ENCODE measurements around the gene PDGFC.

DNA sequence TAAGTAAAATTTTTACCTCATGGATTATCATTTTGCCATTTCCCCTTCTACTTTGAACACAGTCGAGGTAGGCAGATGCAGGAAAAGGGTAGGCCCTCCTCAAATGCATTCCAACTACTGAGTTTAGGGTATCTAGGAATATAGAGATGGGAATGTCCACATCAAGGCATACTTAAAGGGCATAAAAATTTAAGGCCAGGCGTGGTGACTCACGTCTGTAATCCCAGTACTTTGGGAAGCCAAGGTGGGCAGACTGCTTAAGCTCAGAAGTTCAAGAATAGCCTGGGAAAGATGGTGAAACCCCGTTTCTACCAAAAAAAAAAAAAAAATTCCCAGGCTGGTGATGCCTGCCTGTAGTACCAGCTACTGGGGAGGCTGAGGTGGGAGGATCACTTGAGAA, 146.5 kb downstream of the PDGFC start:
- no peak for TF ChIP-seq POLR2A (IDR thresholded peaks at IDR 0.05; ENCODE audit: low read depth, low read length)
- TF ChIP-seq, protein P1, sequence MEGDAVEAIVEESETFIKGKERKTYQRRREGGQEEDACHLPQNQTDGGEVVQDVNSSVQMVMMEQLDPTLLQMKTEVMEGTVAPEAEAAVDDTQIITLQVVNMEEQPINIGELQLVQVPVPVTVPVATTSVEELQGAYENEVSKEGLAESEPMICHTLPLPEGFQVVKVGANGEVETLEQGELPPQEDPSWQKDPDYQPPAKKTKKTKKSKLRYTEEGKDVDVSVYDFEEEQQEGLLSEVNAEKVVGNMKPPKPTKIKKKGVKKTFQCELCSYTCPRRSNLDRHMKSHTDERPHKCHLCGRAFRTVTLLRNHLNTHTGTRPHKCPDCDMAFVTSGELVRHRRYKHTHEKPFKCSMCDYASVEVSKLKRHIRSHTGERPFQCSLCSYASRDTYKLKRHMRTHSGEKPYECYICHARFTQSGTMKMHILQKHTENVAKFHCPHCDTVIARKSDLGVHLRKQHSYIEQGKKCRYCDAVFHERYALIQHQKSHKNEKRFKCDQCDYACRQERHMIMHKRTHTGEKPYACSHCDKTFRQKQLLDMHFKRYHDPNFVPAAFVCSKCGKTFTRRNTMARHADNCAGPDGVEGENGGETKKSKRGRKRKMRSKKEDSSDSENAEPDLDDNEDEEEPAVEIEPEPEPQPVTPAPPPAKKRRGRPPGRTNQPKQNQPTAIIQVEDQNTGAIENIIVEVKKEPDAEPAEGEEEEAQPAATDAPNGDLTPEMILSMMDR (IDR thresholded peaks at IDR 0.05; ENCODE audit: extremely low read depth in 1 of 2, insufficient read depth in 1 of 2, low read depth in 1 of 2, low read length in 2 of 2) = no peak
- TF ChIP-seq POLR2AphosphoS5 (IDR thresholded peaks at IDR 0.05; ENCODE audit: insufficient read depth, low read depth, low read length) = no peak
- no peak for TF ChIP-seq EZH2 (IDR thresholded peaks at IDR 0.05; ENCODE audit: borderline replicate concordance, low read depth, low read length, severe bottlenecking)

Data from endothelial cell of umbilical vein (primary cell).